GM19395 (cell line): ENCODE measurements around the gene ATRNL1.
"Not testable (repeated sequence)": the region's sequence is repeated elsewhere in the genome, so short reads cannot be mapped to it uniquely, and the experiment has no call there.

Experiments used
- ATAC-seq: cut with Tn5 transposase; IDR thresholded peaks from one replicate; pipeline ENCODE4 v1.9.1; 2021; ENCODE audit warnings: mild to moderate bottlenecking, moderate library complexity; ENCODE audit not compliant: unreplicated experiment

ATRNL1 gene

DNA sequence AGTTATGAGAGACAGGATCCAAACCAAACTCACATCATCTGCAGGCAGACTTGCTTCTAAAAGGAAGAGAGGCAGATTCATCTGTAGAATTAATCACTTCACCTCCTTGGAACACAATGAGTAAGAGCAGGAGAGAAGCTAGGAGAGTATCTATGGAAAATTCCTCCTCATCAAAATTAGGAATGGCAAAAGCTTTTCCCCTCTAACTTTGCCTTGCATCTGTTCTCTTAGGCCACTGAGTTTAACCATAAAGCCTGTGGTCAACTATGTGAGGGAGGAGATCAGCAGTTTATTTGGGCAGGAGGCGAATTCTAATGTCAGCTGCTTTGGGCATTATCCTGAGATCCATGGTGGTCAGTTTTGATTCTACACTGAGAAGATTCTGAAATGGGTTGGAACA lies 618.1 kb downstream of the ATRNL1 start:
- no peak for ATAC-seq

- no peak for ATAC-seq
Observed at GRCh38 chr10:115720121-115720520, 627.0 kb downstream of the ATRNL1 start.

- no peak for ATAC-seq
Observed at GRCh38 chr10:115727129-115727528, 634.0 kb downstream of the ATRNL1 start.

- no peak for ATAC-seq
Observed at GRCh38 chr10:115744089-115744488, 650.9 kb downstream of the ATRNL1 start.

DNA sequence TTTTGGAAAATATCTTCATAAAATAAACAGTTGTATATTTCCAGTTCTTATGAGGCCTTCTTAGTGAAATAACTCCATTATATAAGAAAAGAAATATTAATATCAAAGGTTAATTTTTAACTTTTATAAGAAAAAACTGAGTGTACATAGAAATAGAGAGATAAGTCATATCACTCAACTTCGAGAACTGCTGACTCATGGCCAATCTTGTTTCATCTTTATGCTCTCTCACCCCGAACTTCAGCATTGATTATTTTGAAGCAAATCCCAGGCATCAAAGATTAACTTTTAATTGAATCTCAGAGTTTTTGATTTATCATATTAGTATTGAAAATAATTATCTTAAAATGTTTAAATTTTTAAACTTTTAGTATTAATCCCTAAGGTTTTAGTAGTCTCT lies 652.8 kb downstream of the ATRNL1 start:
- ATAC-seq = no peak

DNA sequence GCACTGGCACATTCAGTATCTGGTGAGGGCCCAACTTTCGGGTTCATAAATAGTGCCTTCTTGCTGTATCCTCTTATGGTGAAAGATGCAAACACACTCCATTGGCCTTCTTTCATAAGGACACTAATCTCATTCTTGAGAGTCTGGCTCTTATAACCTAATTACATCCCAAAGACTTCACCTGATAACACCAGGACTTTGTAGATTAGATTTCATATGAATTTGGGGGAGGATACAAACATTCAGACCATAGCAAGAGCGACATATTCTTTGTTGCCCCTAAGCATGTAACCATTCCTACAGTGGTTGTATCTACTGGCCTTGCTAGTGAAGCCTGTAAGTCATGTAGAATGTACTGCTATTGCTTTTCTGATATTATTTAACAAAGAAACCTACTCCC lies 654.6 kb downstream of the ATRNL1 start:
- no peak for ATAC-seq

GRCh38 chr10:115758488-115758887 lies 665.3 kb downstream of the ATRNL1 start:
- ATAC-seq = not testable (repeated sequence)

DNA sequence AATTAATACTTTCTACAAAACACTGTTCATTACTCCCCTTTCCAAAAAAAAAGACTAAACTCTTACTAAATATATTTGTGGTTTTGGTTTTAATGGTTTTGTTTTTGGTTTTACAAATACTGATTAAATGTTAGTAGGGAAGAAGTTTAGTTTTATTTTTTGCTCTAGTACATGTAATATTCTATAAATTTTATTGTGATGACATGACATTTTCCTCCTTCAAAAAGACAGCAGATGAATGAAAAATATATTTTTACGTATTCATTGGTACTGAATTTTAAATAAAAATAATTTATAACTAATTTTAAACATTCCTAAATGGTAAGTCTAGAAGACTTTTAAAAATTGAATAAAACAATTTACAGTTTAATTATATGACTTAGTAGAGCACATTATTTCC lies 667.0 kb downstream of the ATRNL1 start:
- no peak for ATAC-seq

DNA sequence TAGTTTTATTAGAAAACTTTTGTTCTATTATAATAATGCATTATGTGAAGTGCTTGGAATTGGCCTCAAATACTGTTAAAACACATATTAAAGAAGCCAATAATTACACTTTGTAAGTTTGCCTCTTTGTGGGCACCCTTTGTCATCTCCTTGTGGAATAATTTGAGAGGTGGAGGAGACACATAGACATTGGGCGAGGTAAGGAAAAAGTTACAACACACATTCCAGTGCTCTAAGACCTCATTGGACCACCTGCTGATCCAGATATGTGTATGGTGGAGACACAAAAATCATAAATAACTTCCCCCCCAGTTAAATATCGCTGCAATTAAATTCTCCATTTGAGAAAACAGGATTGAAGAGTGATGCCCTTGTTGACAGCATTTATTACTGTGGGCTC lies 668.0 kb downstream of the ATRNL1 start:
- ATAC-seq = no peak

GRCh38 chr10:115762029-115762428 lies 668.9 kb downstream of the ATRNL1 start:
- ATAC-seq = no peak

- no peak for ATAC-seq
Observed at GRCh38 chr10:115771755-115772154, 678.6 kb downstream of the ATRNL1 start.

GRCh38 chr10:115772606-115773005 lies 679.4 kb downstream of the ATRNL1 start:
- no peak for ATAC-seq

DNA sequence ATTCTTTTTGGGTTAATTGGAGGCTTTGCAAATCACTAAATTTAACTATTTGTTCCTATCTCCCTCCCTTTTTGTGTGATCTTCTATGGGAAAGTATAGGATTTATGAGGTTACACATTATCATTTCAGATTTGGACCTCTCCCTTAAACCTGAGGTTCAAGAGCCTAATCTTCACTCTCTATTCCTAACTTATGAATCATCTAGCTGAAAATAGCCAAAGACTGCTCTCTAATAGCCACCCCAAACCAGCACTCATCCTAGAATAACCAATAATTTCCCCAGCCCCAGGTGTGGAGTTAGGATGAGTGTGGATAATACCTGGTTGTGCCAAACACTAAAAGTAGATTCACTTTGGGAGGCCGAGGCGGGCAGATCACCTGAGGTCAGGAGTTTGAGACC lies 680.7 kb downstream of the ATRNL1 start:
- no peak for ATAC-seq

- ATAC-seq = no peak
Observed at GRCh38 chr10:115774721-115775120, 681.6 kb downstream of the ATRNL1 start.

DNA sequence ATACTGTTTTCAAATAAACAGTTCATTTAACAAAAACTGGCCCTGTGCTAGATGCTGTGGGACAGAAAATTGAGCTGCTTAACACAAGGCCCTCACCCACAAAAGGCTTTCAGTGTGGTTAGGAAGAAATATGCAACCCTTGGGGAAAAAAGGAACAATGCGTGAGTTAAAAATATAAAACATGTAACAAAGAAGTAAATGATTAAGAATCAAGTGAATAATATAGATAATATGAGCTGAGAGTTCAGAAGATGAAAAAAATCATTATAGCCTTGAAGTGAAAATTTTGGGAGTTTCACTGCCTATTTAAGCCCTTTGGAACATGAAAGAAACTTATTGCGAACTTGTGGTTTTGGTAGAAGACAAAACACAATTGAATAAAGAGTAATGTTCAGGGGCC lies 684.5 kb downstream of the ATRNL1 start:
- no peak for ATAC-seq

DNA sequence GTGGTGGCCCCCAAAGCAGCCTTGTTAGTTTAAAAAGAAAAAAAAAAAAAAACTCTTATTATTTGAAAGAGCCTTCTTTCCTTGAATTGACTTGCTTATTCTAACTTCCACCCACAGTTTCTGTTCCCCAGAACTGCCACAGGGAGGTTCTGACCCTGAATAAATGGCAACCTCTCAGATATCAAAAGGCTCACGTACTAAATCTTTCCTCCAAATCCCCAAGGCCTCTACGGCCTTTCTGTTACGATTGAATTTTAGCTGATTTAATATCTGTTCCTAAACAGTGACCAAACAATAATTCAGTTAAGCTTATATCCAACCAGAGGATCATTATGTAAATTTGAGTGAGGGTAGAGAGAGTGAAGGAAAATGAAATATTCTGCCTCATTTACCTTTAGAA lies 697.1 kb downstream of the ATRNL1 start:
- no peak for ATAC-seq

DNA sequence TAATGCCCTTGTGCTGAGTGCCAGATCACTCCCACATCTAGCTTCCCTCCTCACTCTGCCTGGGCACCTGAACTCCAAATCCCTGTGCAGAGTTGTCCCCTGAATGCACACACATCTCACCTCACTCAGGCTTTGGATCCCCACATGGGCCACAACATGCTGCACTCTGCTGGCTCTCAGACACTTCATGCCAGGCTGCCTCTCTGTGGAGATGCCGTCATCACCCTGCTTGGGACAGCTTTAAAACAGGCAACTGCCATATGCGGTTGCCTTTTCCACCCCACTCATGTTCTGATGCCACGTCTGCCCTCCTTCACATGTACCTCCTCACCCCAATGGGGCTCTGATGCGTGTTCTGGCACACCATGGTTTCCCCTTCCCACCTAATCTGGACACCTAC lies 702.8 kb downstream of the ATRNL1 start:
- no peak for ATAC-seq

DNA sequence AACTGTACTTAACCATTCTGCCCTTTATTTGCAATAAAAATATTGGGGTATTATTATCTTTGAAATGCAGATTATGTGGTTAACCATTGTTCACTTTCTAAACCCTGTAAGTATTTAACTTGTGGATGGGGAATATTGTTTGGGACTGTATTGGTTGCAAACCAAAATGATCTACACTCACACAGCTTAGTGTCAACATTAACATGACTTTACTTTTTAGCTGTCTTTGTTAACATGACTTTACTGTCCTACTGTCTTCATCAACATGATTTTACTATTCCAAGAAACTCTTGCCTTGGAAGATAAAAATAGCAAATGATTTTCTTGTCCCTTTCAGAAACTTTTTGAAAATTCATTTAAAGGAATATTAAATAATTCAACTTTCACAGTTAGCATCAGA lies 708.3 kb downstream of the ATRNL1 start:
- no peak for ATAC-seq

GRCh38 chr10:115801992-115802391 lies 708.8 kb downstream of the ATRNL1 start:
- ATAC-seq = no peak

DNA sequence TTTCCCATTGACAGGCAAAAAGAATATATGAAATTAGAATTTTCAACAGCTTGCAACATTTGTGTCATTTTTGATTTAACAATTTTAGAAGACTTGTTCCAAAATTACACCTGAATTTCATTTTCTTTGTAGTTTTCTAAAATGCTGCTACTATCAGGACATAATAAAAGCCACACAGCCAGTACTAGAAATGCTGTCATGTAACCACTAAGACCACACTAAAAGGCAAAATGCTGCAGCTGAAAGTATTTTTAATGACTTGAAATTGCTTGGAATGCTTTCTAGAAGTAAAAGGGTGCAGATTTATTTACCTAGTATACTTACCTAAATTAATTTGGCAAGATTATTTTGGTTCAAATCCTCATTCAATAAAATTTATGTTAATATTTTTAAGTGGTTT lies 709.7 kb downstream of the ATRNL1 start:
- no peak for ATAC-seq

- no peak for ATAC-seq
Observed at GRCh38 chr10:115814542-115814941, 721.4 kb downstream of the ATRNL1 start.

DNA sequence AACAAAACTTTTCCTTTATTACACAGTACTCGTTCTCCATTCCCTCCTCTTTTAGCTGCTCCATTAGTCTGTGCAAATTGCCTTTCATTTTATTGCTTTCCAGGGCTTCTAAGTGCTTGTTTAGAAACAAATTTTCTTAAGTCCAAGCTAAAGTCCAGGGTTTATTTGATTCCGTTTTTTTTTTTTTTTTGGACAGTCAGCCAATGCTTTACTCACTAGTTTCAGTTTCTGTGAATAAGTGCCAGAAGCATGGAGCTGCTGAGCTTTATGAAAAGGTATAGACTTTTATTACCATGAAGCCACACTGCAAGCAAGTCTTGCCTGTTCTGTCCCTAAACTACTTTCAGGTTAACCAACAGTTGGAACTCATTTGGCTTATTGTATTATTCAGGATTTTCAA lies 724.8 kb downstream of the ATRNL1 start:
- no peak for ATAC-seq

DNA sequence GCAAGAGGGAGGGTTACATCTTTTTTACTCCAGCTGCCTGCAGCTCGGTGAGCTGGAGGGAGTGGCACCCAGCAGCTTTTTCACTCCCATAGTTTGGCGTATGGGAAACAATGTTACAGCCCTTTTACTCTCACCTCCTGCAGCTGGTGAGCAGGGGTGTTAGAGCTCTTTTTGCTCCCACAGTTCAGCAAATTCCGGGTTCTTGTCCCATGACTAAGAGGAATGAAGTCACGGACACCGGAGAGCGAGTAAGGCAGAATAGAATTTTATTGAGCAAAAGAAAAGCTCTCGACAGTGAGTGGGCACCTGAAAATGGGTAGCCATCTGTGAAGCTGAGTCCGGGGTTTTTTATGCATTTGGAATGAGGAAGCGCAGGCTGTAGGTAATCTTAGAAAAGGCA lies 733.2 kb downstream of the ATRNL1 start:
- no peak for ATAC-seq
